Esophagus muscularis mucosa (tissue), 4 donors: ENCODE results near the gene BANF1. TPM values are rescaled to one million over a fixed set of nuclear protein-coding genes. Genes with fewer than 3 reads are reported as not detected.
A peak's percentile ranks its signal among the peaks of the same experiment; 100 is the strongest.

Experiments
- DNase-seq: peaks from one replicate; pipeline ENCODE4 v3.0.0-alpha.2; 2017; ENCODE audit errors: extremely low spot score
- H3K27ac ChIP-seq, 4 donors: fragments of 200-600 bp; sonication (generic); replicated peaks in 1 of 4; 1 replicate in 3 of 4; 2 replicates in 1 of 4; pipeline ENCODE4 v1.5.1; 2016 to 2019; ENCODE audit warnings: mild to moderate bottlenecking in 1 of 4
- H3K27me3 ChIP-seq, 4 donors: fragments of 200-600 bp; sonication (generic); one replicate each; pipeline versions ENCODE4 v1.5.1 to v1.6.0; 2016 to 2019
- H3K36me3 ChIP-seq, 4 donors: fragments of 200-600 bp; sonication (generic); one replicate each; pipeline ENCODE4 v1.5.1; 2016 to 2019
- H3K4me1 ChIP-seq, 4 donors: fragments of 200-600 bp; sonication (generic); one replicate each; pipeline ENCODE4 v1.5.1; 2016 to 2019
- H3K4me3 ChIP-seq, 4 donors: fragments of 200-600 bp; sonication (generic); 1 replicate in 2 of 4; 2 replicates in 2 of 4; pipeline ENCODE4 v1.5.1; 2016 to 2019; ENCODE audit warnings: mild to moderate bottlenecking in 4 of 4, moderate library complexity in 1 of 4
- H3K9me3 ChIP-seq, 4 donors: fragments of 200-600 bp; sonication (generic); 1 replicate in 3 of 4; 2 replicates in 1 of 4; pipeline ENCODE4 v1.5.1; 2016 to 2019
- EP300 ChIP-seq: sonication (generic); formaldehyde crosslinking; IDR thresholded peaks from one replicate; pipeline ENCODE4 v1.6.1; 2017; ENCODE audit warnings: antibody characterized with exemption
- POLR2A ChIP-seq: fragments of 450-650 bp; IDR thresholded peaks from one replicate; pipeline ENCODE4 v1.6.1; 2017; ENCODE audit warnings: antibody characterized with exemption, moderate library complexity, mild to moderate bottlenecking, low read depth
- POLR2AphosphoS5 ChIP-seq, 2 donors: sonication (generic); formaldehyde crosslinking; IDR thresholded peaks; one replicate each; pipeline ENCODE4 v1.6.1; 2017; ENCODE audit warnings: antibody characterized with exemption in 2 of 2
- WGBS: methylation state at CpG from one replicate; pipeline ENCODE4 v1.1.5; 2018; 5-methylcytosine and 5-hydroxymethylcytosine counted together
- intact Hi-C: fragments of 100-400 bp; cut with DNase I; formaldehyde crosslinking; loops from one replicate; pipeline ENCODE4 v1.15.1; 2023
- total RNA-seq, 4 donors: library from RNA; depleted of rRNA; stranded (reverse); fragments of >200 nt; gene quantifications; one replicate each; pipeline versions ENCODE4 v1.1.0 to v1.2.1, GENCODE V29; 2016
- TF ChIP-seq, protein P1 (sequence below), 3 experiments: fragments of 200-600 bp in 2 of 3; fragments of 450-650 bp in 1 of 3; sonication (generic) in 2 of 3; IDR thresholded peaks; one replicate each; pipeline ENCODE4 v1.5.1; 2017 to 2019; ENCODE audit warnings: antibody characterized with exemption in 3 of 3, mild to moderate bottlenecking in 2 of 3, moderate library complexity in 1 of 3

The BANF1 gene, protein sequence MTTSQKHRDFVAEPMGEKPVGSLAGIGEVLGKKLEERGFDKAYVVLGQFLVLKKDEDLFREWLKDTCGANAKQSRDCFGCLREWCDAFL
- total RNA-seq: 10 to 100 TPM; 46.9 to 72.5 (median 57.9) TPM

DNA sequence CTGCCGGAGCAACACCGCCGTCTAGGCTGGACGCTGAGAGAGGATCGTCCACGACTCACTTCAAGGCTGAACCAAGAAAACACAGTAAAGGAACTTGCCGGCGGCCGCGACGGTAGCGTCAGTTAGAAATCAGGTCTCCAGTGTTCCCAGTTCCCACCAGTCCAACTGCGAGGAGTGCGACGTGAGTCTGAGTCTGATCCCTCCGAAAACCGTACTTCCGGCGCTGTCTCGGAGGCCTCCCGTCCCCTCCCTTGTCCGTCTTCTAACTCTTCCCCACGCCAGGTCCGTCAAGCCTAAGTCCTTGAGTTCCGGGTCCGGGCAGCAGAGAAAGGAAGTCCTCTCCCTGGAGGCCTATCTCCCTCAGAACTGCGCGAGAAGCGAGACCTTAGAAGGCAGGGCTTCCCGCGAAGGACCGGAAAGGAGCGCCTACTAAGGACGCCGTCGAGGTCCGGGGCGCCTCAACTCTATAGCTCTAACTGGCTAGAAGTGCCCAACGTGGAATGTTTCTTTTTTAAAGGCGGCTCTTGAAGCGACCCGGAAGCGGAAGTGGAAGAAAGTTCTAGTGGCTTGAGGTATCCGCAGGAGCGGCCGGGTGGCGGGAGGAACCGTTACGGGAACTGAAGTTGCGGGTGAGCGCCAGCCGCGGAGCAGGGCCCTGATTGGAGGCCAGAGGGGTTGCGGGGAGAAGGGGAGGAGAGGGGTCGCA is at the start of gene BANF1, which contains the start of gene EIF1AD:
BANF1 (plus strand) TSS at position 562 of the 706 bp plus-strand sequence. CDS start 748 bp downstream, outside the sequence.
EIF1AD (minus strand) TSS at position 216 of the 706 bp plus-strand sequence. CDS start 1,768 bp downstream, outside the sequence.
- intact Hi-C loops: loop anchor here (5.0 kb wide), 2 partner anchors 40 to 115 kb away; partner anchors contain the start of genes FIBP and SART1
- peaks cover 29 to 62% (median 60%) of the 10 kb centered on the region in 4 donors for H3K36me3 ChIP-seq
- peaks cover 20 to 38% (median 29%) of the 10 kb centered on the region in 4 donors for H3K4me1 ChIP-seq
- H3K9me3 ChIP-seq: no peaks in the 10 kb centered on the region
- H3K27me3 ChIP-seq: no peaks in the 10 kb centered on the region
- no peak for TF ChIP-seq EP300
- TF ChIP-seq, protein P1, sequence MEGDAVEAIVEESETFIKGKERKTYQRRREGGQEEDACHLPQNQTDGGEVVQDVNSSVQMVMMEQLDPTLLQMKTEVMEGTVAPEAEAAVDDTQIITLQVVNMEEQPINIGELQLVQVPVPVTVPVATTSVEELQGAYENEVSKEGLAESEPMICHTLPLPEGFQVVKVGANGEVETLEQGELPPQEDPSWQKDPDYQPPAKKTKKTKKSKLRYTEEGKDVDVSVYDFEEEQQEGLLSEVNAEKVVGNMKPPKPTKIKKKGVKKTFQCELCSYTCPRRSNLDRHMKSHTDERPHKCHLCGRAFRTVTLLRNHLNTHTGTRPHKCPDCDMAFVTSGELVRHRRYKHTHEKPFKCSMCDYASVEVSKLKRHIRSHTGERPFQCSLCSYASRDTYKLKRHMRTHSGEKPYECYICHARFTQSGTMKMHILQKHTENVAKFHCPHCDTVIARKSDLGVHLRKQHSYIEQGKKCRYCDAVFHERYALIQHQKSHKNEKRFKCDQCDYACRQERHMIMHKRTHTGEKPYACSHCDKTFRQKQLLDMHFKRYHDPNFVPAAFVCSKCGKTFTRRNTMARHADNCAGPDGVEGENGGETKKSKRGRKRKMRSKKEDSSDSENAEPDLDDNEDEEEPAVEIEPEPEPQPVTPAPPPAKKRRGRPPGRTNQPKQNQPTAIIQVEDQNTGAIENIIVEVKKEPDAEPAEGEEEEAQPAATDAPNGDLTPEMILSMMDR (IDR thresholded peaks at IDR 0.05): peak in 1 of 3 experiments; percentile 6
- peak; percentile 88 to 90 for TF ChIP-seq POLR2AphosphoS5 (IDR thresholded peaks at IDR 0.05)
- under 1% methylated on average over 50 of the region's 55 CpGs for WGBS
- DNase-seq: peak; percentile 97
- peak within 1 kb of the TSS; percentile 69 to 93 (median 85) for H3K4me3 ChIP-seq
- peak within 1 kb of the TSS; percentile 86 to 95 (median 94) for H3K27ac ChIP-seq

DNA sequence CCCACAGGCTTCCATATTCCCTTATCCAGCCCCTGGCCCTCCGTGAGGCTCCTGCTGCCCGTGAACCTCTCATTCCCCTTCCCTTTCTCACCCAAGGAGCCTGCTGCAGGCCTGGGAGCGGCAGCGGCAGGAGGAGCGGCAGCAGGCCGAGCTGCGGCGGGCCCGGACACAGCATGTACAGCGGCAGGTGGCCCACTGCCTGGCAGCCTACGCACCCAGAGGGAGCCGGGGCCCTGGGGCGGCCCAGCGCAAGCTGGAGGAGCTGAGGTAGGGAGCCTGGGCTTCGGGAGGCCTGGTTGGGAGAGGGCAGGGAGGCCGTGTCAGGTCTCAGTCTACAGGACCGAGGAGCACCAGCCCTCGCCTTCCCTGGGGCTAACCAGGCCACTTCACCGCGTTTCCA is 48.8 kb upstream of the BANF1 start:
- H3K4me3 ChIP-seq: no peak overlapping the region
- peaks cover 0 to 40% (median 4%) of the 10 kb centered on the region in 4 donors for H3K27me3 ChIP-seq
- WGBS: 89% methylated on average over 11 of the region's 20 CpGs
- H3K27ac ChIP-seq: no peak overlapping the region
- no peaks in the 10 kb centered on the region for H3K9me3 ChIP-seq
- no peak for DNase-seq
- TF ChIP-seq, protein P1 (IDR thresholded peaks at IDR 0.05): no peak
- TF ChIP-seq POLR2A (no peak), POLR2AphosphoS5 (IDR thresholded peaks at IDR 0.05) (no peak), EP300 (no peak)
- H3K36me3 ChIP-seq: no peaks in the 10 kb centered on the region
- no peaks in the 10 kb centered on the region for H3K4me1 ChIP-seq
- intact Hi-C loops: no loop called here

DNA sequence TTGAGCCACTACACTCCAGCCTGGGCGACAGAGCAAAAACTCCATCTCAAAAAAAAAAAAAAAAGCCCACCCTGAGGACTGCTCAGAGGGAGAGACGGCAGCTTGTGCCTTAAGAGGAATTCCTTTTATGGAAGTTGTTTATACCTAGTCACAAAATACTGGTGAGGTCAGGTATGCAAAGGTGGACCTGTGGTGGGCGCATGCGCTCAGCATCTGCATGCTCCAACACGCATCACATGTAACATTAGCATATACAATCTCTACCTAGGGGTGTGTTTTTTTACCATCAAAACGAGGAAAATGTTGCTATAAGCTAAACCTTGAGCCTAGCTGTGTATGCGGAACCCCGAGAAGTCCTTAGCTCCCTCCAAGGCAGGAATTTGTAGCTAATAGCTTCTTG is 47.5 kb upstream of the BANF1 start:
- intact Hi-C loops: loop anchor here (5.0 kb wide), 1 partner anchor 32 kb away; no protein-coding TSS in a partner anchor

DNA sequence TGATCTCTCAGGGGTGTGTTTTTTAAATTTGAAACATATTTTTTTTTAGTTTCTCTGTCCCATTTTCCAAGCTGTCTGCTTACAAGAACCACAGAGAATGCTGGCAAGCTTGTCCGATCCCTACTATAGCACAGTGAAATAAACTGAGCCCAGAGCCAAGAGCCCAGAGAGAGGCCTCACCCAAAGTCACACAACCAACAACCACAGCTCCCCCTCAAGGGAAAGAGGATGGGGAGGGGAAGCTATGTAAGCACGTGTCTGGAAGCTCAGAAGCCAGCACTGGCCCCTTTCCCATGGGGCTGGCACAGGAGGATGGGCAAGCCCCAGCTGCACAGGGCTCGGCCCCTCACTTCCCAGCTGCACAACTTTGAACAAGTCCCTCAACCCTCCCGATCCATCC is 44.0 kb upstream of the BANF1 start:
- no peak for DNase-seq
- TF ChIP-seq EP300 (no peak), POLR2A (no peak), POLR2AphosphoS5 (IDR thresholded peaks at IDR 0.05) (no peak)
- TF ChIP-seq, protein P1 (IDR thresholded peaks at IDR 0.05): no peak
- intact Hi-C loops: loop anchor here (5.0 kb wide), 1 partner anchor 36 kb away; no protein-coding TSS in a partner anchor
- Histone ChIP-seq H3K27me3 (peaks cover 0 to 43% (median 4%) of the 10 kb centered on the region in 4 donors), H3K4me1 (peaks cover 15 to 21% (median 20%) of the 10 kb centered on the region in 4 donors), H3K36me3 (no peaks in the 10 kb centered on the region), H3K27ac (no peak overlapping the region), H3K9me3 (no peaks in the 10 kb centered on the region), H3K4me3 (no peak overlapping the region)
- 62% methylated on average over 4 of the region's 4 CpGs for WGBS

More for the DNA sequence above, 47.5 kb upstream of the BANF1 start:
- TF ChIP-seq, protein P1 (IDR thresholded peaks at IDR 0.05): no peak
- TF ChIP-seq POLR2AphosphoS5 (IDR thresholded peaks at IDR 0.05) (no peak), POLR2A (no peak), EP300 (no peak)
- no peaks in the 10 kb centered on the region for H3K36me3 ChIP-seq
- WGBS: 59% methylated on average over 8 of the region's 8 CpGs
- no peak overlapping the region for H3K4me3 ChIP-seq
- no peak overlapping the region for H3K27ac ChIP-seq
- DNase-seq: no peak
- no peaks in the 10 kb centered on the region for H3K9me3 ChIP-seq
- H3K27me3 ChIP-seq: peaks cover 0 to 43% (median 4%) of the 10 kb centered on the region in 4 donors
- H3K4me1 ChIP-seq: no peaks in the 10 kb centered on the region
